T-helper 1 cell treated with Interleukin-12 subunit alpha and Interleukin-12 subunit beta and Interleukin-4 antibody, amounts not matched to agents 30 ng/mL and 1 ng/mL, for 36 hours (primary cell): ENCODE measurements around the gene ANO3. TPM values are rescaled to one million over a fixed set of nuclear protein-coding genes. Genes with fewer than 3 reads are reported as not detected.

Source experiments
- intact Hi-C: fragments of 100-400 bp; cut with micrococcal nuclease; formaldehyde crosslinking; loops from one replicate; pipeline ENCODE4 v1.15.1; 2024
- total RNA-seq: library from RNA; stranded (reverse); gene quantifications from 2 replicates; pipeline ENCODE4 v1.2.3, GENCODE V29; 2022

Gene ANO3
- total RNA-seq, 1 donor from 2014 or later = not detected

DNA sequence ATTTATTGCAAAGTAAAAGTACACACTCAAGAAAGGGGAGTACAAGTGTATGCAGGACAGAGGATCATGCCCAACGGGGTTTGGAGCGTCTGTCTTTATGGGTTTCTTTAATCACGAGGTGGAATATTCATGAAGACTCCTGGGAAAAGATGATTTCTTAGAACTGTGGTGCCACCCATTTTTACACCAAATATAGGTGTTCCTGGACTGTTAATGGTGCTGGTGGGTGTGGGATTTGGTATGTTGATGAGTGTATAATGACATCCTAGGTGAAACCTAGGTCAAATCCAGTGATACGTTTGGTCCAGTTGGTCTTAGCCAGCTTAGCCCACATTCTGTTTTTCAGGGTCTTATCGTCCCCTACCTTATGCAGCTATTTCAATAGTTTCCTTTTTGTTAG lies 21.1 kb downstream of the ANO3 start:
- intact Hi-C loops = no loop called here

DNA sequence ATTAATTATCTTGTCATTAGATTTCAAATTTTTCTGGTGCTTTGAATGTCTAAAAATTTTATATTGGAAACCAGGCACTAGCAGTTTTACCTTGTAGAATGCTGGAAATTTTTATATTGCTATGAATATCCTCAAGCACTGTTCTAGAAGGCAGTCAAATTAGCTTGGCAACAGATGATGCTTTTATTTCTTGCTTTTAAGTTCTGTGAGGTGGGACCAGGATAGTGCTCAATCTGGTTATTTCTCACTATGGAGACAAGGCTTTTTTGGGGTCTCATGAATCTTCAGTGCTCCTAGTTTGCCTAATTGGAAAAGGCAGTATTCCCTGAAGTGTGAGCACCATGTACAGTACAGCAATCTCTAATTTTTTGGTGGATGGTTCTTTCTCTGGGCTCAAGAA lies 27.1 kb downstream of the ANO3 start:
- intact Hi-C loops = no loop called here

DNA sequence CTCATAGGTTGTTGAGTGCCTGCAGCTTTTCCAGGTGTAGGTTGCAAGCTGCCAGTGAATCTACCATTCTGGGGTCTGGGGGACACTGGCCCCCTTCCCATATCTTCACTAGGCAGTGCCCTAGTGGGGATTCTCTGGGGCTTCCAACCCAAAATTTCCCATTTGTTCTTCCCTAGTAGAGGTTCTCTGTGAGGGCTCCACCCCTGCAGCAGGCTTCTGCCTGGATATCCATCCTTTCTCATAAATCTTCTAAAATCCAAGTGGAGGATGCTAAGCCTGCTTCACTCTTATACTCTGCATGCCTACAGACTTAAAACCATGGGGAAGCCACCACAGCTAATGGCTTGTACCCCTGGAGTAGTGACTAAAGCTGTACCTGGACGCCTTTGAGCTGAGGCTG lies 33.4 kb downstream of the ANO3 start:
- intact Hi-C loops = no loop called here

DNA sequence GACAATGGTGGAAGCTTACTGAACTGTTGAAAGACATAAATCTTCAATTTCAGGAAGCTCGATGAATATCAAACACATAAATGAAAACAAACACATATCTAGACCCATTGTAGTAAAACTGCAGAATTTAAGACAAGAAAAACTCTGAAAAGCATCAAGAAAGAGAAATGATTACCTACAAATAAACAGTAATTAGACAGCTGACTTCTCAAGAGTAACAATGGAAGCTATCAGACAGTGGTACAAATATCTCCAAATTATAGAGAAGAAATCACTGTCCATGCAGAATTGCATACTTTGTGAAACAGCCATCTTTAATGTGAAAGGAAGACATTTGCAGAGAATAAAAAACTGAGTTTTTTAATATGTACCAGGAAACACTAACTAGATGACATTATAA lies 45.7 kb downstream of the ANO3 start:
- intact Hi-C loops = no loop called here

DNA sequence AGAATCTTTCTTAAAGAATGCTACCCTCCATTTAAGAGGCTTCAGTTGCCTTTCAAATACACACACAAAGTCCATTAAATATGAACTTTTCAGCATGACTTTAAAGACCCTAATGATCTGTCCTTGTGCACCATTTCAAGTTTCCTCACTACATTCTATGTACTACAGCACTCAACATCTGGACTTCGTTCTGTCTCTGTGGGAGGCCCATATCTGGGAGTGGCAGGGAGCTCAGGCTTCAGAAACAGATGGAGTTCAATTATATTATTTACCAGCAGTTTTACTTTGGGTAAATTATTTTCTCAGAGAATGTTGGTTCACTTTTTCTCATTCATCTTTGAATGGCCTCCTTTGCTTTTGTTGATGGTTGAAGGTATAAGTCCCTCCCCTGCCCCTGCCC lies 67.4 kb downstream of the ANO3 start:
- intact Hi-C loops = no loop called here

DNA sequence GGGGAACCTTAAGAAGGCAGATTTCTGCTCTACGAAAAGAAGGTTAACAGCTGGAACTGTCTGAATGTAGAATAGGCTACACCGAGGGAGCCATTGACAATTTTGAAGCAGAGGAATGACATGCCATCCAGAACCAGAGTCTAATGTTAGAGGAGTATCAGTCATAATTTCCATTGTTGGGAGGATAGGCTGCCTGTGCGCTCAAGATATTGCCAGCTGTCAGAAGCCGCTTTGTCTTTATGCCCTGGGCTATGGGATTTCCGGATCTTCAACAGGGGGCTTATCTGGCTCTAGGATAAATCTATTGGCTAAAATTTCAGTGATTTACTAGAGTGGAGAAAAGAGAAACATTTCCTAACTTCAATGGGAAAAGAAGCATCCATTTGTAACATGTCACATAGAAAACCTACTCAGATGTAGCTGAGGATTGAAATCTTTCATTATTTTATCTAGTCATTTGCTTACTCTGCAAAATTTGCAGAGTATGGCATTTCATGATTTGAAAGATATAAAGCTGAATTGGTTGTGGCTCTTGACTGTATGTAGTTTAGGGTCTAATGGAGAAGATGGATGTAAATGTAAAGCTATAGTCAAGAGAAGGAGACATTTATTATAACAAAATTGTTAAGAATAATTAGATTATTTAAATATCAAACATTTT lies 78.9 kb downstream of the ANO3 start:
- intact Hi-C loops = no loop called here

DNA sequence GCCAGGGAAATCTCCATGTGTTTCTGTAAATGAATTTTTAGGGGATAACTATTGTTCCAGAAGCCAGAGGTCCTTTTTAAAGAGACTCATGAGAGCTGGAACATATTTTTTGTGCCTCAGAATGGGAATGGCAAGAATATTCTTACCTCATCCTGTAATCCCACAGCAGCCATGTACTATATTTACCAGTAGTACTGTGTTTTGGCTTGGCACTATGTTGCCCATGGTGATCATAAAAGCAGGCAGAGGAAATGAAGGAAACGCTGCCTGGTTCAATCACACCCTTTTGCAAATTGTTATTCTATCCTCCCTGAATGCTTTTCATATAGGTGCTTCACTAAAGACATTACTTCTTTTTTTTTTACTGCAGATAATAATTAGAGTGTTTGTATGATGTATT lies 81.0 kb downstream of the ANO3 start:
- intact Hi-C loops = no loop called here

DNA sequence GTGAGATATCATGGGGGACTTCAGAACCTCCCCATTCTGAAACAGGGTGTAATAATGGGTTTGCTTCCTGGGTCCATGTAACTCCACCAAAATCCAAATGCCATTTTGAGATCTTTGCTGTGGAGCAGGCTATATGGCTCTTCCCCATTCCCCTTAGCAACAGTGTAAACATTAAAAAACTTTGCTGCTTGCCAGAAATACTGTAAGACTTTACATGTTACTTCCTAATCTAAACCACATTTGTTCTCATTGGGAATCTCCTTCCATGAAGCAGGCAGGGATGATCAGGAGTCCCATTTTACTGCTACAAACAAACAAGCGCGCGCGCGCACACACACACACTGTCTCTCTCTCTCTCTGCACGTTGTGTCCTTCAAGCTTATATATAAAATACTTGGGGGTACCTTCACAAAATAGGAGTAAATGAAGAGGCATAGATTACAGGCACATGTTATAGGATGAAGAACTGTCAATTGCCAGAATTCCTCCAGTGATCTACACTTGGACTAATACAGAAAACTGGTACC lies 86.5 kb downstream of the ANO3 start:
- intact Hi-C loops = no loop called here

DNA sequence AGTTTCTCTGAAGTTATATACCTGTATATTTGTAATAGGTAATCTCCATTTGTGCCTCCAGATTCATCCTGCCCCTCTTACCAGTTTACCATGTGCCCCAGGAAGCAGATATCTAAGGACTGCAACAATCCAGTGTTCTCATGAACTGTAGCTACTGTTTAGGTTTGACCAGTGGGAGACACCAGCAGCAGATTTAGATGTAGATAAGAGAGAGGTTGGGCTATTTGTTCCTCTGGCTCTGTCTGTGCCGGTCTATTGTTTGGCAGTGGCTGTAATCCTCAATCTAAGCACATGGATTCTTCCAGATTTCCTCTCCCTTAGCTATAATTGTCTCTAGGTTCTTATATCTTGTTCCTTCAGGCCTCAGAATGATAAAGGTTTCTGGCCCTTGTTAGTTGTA lies 88.4 kb downstream of the ANO3 start:
- intact Hi-C loops = no loop called here

DNA sequence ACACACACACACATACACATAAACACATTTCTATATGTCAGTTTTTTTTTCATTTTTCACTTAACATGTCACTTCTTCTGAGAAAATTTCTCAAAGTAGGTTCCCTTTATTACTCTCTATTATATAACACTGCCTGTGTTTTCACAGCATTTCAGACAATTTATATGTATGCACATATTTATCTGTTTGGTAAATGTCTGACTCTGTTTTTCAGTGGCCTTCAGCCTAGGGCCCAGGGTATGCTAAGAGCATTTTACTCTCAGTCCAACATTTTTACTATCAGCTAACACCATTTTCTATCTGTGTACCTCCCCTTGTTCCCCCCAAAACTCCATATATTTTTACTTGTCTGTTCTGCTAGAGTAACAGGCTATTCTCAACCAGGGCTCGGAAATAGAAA lies 92.3 kb downstream of the ANO3 start:
- intact Hi-C loops = no loop called here

DNA sequence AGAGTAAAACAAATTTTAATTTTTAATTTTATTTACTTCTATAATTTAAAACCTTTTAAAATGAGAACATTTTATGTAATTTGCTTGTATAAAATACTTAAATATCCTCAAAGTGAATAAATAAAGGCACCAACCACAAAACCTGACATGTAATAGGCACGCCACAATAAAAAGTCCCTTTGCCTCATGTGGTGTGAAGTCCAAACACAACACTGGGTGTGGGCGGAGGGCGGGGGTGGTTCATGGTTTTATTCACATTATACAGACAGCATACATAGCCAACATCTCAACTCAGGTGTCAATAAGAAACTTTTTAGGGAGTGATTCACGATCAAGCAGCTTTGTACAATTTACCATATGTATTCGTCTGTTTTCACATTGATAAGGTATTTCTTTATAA lies 107.9 kb downstream of the ANO3 start:
- intact Hi-C loops = no loop called here

DNA sequence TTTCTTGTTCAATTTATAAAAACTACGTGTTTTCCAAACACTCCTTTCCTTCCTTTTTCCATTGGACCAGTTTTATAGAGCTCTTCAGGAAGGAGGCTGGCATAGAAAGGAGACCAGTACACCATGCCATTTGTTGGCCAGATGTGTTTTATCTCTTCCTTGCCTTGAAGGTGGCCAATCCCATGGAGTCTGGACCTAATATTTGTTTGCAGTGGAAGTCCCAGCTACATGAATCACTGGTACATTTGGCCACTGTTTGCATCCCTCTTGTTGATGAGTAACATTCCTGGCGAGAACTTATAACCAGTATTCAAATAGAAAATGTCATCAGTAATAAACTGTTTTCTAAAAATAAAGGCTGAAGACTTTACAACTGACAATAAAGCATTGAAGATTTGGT lies 110.2 kb downstream of the ANO3 start:
- intact Hi-C loops = no loop called here

DNA sequence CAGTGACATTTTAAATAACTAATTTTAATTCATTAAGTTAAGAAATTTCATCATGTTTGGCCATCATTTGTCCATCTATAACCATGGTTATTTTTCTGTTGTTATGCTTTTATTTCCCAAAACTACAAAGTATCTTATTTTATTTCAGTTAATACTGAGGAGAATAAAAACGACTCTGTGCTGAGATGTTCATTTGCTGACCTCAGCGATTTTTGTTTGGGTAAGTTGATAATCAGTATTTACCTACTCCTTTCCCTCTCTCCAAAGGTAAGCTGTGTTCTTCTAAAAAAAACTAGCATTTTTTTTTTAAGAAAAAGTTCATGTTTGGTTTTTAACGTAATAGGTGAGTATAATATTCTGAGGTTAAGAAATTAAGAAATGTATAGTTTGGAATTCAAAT lies 111.7 kb downstream of the ANO3 start:
- intact Hi-C loops = no loop called here

DNA sequence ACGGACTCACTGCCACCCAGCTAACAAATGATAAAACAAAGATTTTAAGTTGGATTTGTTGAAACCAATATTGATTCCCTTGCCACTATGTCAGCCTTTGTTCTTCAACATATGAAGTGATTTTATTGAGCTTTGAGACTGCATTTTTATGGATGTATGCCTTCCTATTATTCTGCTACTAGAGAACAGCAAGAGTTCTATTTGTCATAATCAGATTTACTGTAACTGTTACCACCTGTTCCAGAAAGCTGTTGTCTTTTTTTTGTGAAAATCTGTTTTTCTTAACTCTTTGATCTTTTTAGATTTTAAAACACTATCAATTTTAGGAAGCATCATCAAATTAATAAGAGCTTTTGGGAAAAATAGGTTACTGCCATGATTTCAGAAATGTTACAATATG lies 125.7 kb downstream of the ANO3 start:
- intact Hi-C loops = no loop called here

DNA sequence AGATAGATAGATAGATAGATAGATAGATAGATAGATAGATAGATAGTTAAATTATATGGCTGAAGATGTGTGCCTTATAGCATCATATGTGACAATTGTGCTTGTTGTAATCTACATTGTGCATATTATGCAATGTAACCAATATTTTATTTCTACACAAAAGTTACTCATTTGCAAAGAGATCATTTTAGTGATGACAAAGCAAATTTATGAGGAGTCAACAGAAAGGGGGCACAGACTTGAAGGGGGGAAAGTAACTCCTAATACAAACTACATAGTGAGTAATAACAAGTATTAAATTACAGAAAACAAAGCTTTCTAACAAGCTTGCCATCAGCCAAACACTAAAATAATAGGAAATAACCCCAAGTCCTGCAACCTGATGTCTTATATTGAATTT lies 133.3 kb downstream of the ANO3 start:
- intact Hi-C loops = no loop called here

DNA sequence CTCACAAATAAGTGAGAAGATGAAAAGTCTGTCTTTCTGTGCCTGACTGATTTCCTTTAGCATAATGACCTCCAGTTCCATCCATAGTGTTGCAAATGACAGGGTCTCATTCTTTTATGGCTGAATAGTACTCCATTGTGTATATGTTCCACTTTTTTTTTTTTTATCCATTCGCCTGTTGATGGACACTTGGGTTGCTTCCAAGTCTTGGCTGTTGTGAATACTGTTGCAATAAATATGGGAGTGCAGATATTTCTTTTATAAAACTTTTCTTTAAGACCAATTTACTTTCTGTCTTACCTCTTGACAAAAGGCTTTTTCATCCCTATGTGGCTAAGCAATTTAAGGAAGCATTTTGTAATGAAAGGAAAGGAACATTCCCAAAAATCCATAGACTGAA lies 135.6 kb downstream of the ANO3 start:
- intact Hi-C loops = no loop called here

DNA sequence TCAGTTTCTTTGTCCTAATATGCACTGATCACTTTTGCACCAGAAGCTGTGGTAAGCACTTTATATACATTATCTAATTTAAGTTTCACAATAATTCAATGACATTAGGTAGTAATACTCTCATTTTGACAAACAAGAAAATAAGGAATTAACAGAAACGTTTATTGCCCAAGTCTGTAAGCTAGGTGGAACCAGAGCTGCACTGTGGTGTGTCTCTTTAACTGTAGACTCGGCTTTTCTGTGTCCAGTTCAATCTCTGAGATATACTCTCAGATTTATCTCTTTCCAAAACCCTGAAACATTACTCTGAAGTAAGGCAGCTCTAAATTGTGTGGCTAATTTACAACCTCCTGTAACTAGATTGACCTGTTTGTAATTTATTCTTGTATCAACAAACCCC lies 139.1 kb downstream of the ANO3 start:
- intact Hi-C loops = no loop called here

DNA sequence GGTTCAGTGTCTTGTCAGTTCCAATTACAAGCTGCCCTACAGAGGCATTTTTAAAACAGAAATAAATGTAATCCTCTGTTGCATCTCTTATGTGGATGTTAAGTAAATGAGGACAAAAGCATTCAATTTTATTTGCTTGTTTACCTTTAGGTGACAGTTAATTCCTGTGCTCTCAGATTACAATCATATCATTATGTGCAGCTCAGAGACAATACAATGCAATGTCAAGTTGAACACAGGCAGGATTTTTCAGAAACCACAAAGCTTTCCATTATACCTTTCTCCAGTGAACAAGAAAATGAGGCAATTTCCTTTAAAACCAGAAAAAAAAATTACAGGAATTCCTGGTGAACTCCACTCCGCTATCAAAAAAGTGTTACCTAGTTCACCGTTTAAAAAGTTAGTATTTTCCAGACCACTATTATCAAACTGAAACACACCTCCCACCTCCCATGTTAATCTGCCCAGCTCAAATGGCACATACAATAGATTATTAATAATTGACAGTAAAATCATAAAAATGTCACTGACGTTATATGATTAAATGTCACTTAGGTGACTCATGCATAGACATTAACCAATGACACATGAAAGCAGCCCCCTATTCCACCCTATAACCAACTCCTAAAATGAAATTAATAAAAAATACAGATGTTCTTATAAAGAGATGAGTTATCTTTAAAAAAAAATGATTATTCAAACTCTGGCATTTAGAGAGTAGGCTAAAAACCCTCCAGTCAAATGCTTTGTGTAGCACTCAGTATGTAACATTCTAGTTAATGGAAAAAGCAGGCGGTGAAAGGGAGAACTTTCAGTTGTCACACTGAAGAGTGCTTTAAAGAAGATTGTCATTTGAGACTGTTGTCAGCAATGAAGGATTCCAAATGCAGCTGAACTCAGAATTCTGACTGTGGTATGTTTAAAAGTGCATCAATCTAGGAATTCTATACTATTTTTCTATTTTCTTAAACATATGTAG lies 141.6 kb downstream of the ANO3 start:
- intact Hi-C loops = no loop called here

DNA sequence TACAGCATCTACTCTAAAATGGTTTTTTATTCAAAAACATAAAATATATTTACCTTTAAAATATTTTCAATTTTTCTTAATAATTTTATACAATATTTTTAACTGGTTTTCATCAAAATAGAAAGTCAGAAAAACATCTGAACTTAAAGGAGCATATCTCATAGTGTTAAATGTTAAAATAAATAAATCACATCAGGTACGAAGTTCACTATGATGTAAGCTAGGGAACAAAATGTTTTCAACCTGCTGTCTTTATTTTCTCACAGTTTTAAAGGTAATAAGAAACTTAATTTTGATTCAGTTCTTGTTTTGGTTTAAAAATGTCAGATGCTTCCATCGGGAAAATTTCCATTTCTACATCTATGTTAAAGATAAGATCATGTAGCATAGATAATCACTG lies 142.5 kb downstream of the ANO3 start:
- intact Hi-C loops = no loop called here

DNA sequence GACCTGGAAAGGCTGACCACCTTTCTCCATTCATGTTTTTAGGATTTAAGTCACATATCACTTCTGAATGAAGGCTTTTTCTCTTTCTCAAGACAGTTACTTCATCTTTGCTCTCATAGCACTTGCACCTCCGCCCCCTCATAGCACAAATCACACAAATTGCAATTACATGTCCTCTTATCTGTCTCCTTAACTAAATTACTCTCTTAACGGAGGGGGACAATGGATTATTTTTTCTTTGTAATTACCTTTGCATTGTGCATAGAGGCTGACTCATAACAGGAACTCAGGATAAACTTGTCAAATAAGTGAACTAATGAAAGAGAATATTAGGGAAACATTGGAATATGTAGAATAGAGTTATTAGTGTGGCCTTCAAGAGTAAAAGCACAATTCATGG lies 145.5 kb downstream of the ANO3 start:
- intact Hi-C loops = no loop called here

DNA sequence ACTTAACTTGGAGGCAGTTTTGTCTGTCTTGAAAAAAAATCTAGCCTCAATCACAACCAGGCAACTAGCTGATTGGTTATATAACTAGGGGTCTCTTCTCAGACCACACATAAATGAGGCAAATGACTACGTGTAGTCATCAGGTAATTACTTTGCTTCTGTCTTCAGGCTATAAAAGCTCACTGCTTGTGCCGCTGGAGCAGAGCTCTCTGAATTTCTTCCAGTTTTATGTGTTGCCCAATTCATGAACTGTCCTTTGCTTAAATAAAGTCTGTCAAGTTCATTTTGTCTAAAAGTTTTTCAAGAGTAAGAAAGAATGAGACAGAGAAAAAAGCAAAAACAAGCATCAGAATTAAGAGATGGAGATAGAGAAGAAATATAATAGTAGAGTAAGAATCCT lies 146.8 kb downstream of the ANO3 start:
- intact Hi-C loops = no loop called here

DNA sequence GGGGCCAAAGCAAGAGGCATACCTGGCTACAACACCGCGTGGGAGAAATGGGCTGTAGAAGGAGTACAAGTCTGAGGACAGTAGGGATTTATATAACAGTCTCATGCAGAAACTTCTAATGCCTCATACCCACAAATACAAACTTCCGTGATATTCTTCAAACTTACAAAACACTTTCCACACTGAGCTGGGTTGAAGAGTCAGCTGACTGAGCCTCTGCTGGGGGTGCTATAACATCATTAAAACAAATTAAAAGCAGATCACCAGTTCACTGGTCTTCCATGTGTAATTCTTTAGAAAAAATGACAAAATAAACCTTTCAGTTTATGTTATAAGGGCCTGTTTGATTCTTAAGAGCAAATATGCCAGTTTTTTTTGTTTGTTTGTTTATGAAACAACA lies 148.1 kb downstream of the ANO3 start:
- intact Hi-C loops = no loop called here

DNA sequence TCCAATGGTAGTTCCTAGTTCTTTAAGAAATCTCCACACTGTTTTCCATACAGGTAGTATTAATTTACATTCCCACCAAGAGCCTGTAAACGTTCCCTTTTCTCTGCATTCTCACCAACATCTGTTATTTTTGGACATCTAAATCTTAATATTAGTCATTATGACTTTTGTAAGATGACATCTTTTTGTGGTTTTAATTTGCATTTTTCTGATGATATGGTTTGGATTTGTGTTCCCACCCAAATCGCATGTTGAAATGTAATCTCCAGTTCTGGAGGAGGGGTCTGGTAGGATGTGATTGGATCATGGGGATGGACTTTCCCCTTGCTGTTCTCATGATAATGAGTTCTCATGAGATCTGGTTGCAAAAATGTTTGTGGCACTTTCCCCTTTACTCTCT lies 151.2 kb downstream of the ANO3 start:
- intact Hi-C loops = no loop called here
